Measurements from ENCODE around the gene ADAMTS14.
A peak's percentile ranks its signal among the peaks of the same experiment; 100 is the strongest.

The ADAMTS14 gene

DNA sequence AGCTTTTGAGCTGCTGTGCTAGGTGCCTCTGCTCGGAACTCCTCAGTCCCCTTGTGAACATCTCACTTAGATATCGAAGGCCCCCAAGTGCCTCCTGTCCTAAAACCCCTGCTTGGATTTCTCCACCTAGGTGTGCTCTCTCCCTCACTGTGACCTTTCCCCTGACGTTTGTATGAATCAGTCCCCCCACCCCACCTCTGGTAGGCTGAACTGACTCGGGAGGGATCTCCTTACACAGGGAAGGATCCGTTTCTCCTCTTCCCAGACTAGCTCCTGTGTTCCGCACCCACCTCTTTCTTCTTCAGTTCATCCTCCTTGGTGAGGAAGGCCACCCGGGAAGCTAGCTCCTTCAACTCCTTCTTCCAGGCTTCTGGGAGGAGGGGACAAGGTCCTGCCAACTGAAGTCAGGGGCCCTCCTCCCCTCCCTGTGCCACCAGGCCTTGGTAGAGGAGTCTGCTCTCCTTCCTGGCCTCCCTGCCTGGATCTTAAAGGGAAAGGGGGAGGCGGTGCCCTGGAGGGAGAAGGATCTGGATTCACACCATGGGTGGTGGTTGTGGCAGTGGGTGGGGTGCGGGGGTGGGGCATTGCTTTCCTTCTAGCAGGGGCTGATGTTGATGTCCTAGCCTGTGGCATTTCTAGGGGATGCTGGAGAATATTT is 106.1 kb downstream of the ADAMTS14 start:
- TF ChIP-seq NFIC (IDR thresholded peaks at IDR 0.05) (no peak), CEBPB (IDR thresholded peaks at IDR 0.05) (no peak)
- TF ChIP-seq, protein P1, sequence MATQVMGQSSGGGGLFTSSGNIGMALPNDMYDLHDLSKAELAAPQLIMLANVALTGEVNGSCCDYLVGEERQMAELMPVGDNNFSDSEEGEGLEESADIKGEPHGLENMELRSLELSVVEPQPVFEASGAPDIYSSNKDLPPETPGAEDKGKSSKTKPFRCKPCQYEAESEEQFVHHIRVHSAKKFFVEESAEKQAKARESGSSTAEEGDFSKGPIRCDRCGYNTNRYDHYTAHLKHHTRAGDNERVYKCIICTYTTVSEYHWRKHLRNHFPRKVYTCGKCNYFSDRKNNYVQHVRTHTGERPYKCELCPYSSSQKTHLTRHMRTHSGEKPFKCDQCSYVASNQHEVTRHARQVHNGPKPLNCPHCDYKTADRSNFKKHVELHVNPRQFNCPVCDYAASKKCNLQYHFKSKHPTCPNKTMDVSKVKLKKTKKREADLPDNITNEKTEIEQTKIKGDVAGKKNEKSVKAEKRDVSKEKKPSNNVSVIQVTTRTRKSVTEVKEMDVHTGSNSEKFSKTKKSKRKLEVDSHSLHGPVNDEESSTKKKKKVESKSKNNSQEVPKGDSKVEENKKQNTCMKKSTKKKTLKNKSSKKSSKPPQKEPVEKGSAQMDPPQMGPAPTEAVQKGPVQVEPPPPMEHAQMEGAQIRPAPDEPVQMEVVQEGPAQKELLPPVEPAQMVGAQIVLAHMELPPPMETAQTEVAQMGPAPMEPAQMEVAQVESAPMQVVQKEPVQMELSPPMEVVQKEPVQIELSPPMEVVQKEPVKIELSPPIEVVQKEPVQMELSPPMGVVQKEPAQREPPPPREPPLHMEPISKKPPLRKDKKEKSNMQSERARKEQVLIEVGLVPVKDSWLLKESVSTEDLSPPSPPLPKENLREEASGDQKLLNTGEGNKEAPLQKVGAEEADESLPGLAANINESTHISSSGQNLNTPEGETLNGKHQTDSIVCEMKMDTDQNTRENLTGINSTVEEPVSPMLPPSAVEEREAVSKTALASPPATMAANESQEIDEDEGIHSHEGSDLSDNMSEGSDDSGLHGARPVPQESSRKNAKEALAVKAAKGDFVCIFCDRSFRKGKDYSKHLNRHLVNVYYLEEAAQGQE (IDR thresholded peaks at IDR 0.05; ENCODE audit: low read depth): no peak

DNA sequence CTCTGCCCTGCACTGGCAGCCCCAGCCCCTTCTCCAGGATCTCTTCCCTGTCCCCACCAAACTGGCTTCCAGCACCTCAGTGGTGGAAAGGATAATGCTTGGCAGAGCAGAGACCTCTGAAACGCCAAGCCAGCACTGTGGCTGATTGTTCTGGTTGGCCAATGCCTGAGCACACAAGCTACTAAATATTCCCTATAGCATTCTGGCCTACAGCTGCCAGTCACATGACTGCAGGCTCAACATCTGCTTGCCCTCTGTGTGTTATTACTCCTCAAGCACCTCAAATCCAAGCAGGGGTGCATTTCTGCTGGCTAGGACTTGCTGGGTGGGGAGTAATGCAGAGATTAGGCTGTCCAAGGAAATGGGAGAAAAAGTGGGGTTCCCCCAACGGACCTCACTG is 106.8 kb downstream of the ADAMTS14 start:
- TF ChIP-seq, protein P2, sequence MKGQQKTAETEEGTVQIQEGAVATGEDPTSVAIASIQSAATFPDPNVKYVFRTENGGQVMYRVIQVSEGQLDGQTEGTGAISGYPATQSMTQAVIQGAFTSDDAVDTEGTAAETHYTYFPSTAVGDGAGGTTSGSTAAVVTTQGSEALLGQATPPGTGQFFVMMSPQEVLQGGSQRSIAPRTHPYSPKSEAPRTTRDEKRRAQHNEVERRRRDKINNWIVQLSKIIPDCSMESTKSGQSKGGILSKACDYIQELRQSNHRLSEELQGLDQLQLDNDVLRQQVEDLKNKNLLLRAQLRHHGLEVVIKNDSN (IDR thresholded peaks at IDR 0.05): peak; percentile 31; the same call in 1 of the 2 replicates
- TF ChIP-seq ZBTB7A (IDR thresholded peaks at IDR 0.05; ENCODE audit: low read depth): no peak

DNA sequence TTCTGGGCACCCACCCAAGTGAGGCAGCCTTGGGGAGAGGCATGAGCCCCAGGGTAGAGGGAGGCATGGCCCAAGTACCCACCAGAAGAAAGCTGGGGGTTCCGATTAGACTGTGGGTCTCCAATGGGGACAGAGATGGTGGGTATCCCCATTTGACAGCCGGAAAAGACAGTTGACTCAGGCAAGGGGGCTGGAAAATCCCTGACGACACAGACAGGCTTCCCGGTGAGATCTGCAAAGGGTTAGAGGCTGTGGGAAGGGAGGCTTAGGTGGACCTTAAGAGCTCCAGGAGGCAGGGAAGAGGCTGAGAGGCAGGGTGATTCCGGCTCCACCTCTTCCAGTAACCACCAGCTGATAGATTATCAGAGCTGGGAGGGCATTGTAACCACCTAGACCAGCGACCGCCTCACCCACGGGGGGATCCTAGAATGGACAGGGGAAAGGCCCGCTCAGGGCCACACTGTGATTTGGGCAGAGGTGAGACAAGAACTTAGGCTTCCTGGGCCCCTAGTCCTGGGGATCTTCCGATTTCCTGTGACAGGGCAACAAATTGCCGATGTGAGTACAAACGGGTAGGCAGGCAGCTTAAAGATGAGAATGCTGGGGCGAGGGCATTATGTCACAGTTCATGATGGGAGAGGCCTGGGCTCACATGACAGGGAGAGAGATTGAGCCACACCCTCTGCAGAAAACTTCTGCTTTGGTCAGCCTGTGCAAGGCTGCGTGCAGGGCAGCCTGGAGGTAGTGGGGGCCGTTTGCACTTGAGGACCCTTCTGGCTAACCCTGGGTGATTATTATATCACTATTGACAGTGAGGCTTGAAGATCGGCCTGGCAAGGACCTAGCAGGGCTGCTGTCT is 107.4 kb downstream of the ADAMTS14 start:
- TF ChIP-seq CREB1 (IDR thresholded peaks at IDR 0.05; ENCODE audit: low read depth) (no peak), NFIC (IDR thresholded peaks at IDR 0.05) (no peak), CEBPB (IDR thresholded peaks at IDR 0.05) (no peak), RAD21 (IDR thresholded peaks at IDR 0.05; ENCODE audit: low read depth) (no peak), YY1 (IDR thresholded peaks at IDR 0.05; ENCODE audit: low read depth) (no peak), TCF12 (IDR thresholded peaks at IDR 0.05; ENCODE audit: low read depth) (no peak), ZBTB7A (IDR thresholded peaks at IDR 0.05; ENCODE audit: low read depth) (no peak), TAF1 (IDR thresholded peaks at IDR 0.05; ENCODE audit: low read depth) (no peak), TEAD4 (IDR thresholded peaks at IDR 0.05) (no peak), FOXM1 (IDR thresholded peaks at IDR 0.05; ENCODE audit: borderline replicate concordance, low read depth) (no peak), EGR1 (IDR thresholded peaks at IDR 0.05) (no peak), EP300 (IDR thresholded peaks at IDR 0.05; ENCODE audit: borderline replicate concordance) (no peak)
- TF ChIP-seq, protein P1 (IDR thresholded peaks at IDR 0.05; ENCODE audit: low read depth): no peak
- TF ChIP-seq, protein P3, sequence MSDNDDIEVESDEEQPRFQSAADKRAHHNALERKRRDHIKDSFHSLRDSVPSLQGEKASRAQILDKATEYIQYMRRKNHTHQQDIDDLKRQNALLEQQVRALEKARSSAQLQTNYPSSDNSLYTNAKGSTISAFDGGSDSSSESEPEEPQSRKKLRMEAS (IDR thresholded peaks at IDR 0.05): no peak
- TF ChIP-seq, protein P2 (IDR thresholded peaks at IDR 0.05): no peak

DNA sequence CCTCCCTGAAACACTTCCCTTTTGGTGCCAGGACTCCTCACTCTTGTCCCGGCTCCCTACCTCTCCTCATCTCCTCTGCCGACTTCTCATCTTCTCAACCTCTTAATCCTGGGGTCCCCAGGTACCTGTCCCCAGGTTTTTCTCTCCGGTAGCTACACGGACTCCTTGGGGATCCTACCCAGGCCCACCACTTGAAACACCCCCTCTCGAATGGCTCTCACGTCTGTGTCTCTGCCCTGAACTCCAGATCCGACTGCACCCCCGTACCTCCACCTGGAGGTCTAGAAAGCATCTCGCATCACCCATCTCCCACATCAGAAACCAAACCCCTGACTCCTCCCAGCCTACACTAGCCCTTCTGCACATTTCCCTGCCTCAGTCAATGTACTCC is 108.1 kb downstream of the ADAMTS14 start:
- no peak for TF ChIP-seq TEAD4 (IDR thresholded peaks at IDR 0.05)
- no peak for TF ChIP-seq NFIC (IDR thresholded peaks at IDR 0.05)
- TF ChIP-seq TCF12 (IDR thresholded peaks at IDR 0.05; ENCODE audit: low read depth): no peak
- TF ChIP-seq RAD21 (IDR thresholded peaks at IDR 0.05; ENCODE audit: low read depth): no peak
- TF ChIP-seq, protein P1 (IDR thresholded peaks at IDR 0.05; ENCODE audit: low read depth): no peak
- no peak for TF ChIP-seq CEBPB (IDR thresholded peaks at IDR 0.05)
- TF ChIP-seq, protein P3 (IDR thresholded peaks at IDR 0.05): no peak
- TF ChIP-seq TAF1 (IDR thresholded peaks at IDR 0.05; ENCODE audit: low read depth): no peak
- TF ChIP-seq, protein P2 (IDR thresholded peaks at IDR 0.05): no peak
- TF ChIP-seq EGR1 (IDR thresholded peaks at IDR 0.05): no peak
- TF ChIP-seq EP300 (IDR thresholded peaks at IDR 0.05; ENCODE audit: borderline replicate concordance): no peak
- no peak for TF ChIP-seq FOXM1 (IDR thresholded peaks at IDR 0.05; ENCODE audit: borderline replicate concordance, low read depth)

Data from Ishikawa (cell line).